ENCODE measurements around the gene FOXP1. TPM values are rescaled to one million over a fixed set of nuclear protein-coding genes. Genes with fewer than 3 reads are reported as not detected.

The FOXP1 gene
- total RNA-seq, 1 donor: 55.7 TPM

GRCh38 chr3:71253169-71253568 lies 330.4 kb downstream of the FOXP1 start:
- no peak for DNase-seq (ENCODE audit: low read depth)
- no peak overlapping the region for H3K4me3 ChIP-seq (ENCODE audit: low read depth, low read length)
- TF ChIP-seq, protein P1, sequence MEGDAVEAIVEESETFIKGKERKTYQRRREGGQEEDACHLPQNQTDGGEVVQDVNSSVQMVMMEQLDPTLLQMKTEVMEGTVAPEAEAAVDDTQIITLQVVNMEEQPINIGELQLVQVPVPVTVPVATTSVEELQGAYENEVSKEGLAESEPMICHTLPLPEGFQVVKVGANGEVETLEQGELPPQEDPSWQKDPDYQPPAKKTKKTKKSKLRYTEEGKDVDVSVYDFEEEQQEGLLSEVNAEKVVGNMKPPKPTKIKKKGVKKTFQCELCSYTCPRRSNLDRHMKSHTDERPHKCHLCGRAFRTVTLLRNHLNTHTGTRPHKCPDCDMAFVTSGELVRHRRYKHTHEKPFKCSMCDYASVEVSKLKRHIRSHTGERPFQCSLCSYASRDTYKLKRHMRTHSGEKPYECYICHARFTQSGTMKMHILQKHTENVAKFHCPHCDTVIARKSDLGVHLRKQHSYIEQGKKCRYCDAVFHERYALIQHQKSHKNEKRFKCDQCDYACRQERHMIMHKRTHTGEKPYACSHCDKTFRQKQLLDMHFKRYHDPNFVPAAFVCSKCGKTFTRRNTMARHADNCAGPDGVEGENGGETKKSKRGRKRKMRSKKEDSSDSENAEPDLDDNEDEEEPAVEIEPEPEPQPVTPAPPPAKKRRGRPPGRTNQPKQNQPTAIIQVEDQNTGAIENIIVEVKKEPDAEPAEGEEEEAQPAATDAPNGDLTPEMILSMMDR (IDR thresholded peaks at IDR 0.05; ENCODE audit: insufficient read depth, low read depth, low read length): no peak

- TF ChIP-seq, protein P1 (IDR thresholded peaks at IDR 0.05; ENCODE audit: insufficient read depth, low read depth, low read length): no peak
- DNase-seq (ENCODE audit: low read depth): no peak
- H3K4me3 ChIP-seq (ENCODE audit: low read depth, low read length): no peak overlapping the region
Measured at GRCh38 chr3:71252466-71252865, 331.1 kb downstream of the FOXP1 start.

DNA sequence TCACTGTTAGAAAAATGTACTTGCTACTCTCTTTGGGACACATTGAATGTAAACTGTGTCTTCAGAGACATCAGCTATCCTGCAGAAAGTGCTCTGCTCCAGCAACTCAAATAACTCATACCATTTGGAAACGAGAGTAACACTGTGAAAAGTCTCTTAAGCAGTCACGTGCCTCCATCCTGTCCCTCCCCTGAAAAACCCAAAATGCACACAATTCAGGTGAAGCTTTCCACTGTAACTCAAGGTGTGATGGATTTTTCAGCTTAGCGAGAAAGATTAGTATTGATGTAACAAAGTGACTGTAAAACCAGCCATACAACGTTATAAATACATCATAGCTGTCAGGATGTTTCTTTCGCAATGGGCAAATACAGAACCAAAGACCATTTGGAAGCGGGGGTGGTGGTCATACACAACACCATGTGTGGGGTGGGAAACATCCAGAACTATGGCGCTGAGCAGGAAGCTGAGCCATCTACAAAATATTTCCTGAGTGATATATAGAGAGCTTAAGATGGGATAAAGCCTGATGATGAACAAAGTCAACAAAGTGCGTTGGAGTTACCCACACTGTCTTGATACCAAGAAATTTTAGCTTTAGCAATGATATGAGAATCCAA lies 332.3 kb downstream of the FOXP1 start:
- DNase-seq (ENCODE audit: low read depth): peak; percentile 85
- TF ChIP-seq, protein P1 (IDR thresholded peaks at IDR 0.05; ENCODE audit: insufficient read depth, low read depth, low read length): no peak
- H3K4me3 ChIP-seq (ENCODE audit: low read depth, low read length): no peak overlapping the region

DNA sequence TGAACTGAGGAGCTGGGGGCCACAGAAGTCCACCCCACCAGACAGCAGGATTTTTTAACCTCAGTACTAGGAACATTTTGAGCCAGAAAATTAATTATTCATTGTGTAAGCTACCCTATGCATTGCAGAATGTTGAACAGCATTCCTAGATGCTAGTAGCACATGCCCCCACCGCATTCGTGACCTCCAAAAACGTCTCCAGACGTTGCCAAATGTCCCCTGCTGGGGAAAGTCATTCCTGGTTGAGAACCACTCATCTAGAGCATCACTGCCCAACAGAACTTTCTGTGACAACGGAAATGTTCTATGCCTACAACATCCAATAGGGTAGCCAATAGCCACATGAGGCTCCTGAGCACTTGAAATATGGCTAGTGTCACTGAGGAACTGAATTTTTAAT lies 333.5 kb downstream of the FOXP1 start:
- TF ChIP-seq, protein P1 (IDR thresholded peaks at IDR 0.05; ENCODE audit: insufficient read depth, low read depth, low read length): no peak
- no peak overlapping the region for H3K4me3 ChIP-seq (ENCODE audit: low read depth, low read length)
- DNase-seq (ENCODE audit: low read depth): no peak

DNA sequence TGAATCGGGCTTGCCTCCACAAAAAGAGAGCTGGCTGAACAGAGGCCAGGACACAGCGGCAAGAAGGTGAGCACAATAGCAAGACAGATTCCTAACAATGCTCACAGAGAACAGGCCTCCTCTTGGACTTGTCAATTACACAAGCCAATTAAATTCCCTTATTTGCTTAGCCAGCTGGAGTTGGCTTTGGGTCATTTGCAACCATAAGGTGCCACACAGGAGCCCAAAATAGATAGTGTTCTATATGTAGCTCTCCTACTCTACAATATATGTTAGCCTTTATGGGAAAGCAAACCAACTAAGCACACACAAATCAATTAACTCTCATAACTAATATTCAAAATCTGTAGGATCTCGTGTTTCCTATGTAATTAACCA lies 335.6 kb downstream of the FOXP1 start:
- H3K4me3 ChIP-seq (ENCODE audit: low read depth, low read length): no peak overlapping the region
- TF ChIP-seq, protein P1 (IDR thresholded peaks at IDR 0.05; ENCODE audit: insufficient read depth, low read depth, low read length): no peak
- DNase-seq (ENCODE audit: low read depth): no peak

GRCh38 chr3:71247221-71247957 lies 336.1 kb downstream of the FOXP1 start:
- no peak for DNase-seq (ENCODE audit: low read depth)
- H3K4me3 ChIP-seq (ENCODE audit: low read depth, low read length): no peak overlapping the region
- TF ChIP-seq, protein P1 (IDR thresholded peaks at IDR 0.05; ENCODE audit: insufficient read depth, low read depth, low read length): no peak
